HEK293 (cell line): Measurements from ENCODE around the gene PCSK5.

Experiments used
- CTCF ChIP-seq: fragments of 450-650 bp; formaldehyde crosslinking; IDR thresholded peaks from 2 replicates; pipeline ENCODE4 v1.5.1; 2016; ENCODE audit warnings: missing biosample characterization, missing genetic modification characterization
- PRDM6 ChIP-seq: fragments of 450-650 bp; formaldehyde crosslinking; IDR thresholded peaks from 2 replicates; pipeline ENCODE4 v1.5.1; 2017; ENCODE audit warnings: missing biosample characterization, missing genetic modification characterization
- REST ChIP-seq: fragments of 450-650 bp; formaldehyde crosslinking; IDR thresholded peaks from 2 replicates; pipeline ENCODE4 v1.5.1; 2016; ENCODE audit warnings: missing biosample characterization, missing genetic modification characterization
- SP3 ChIP-seq: fragments of 450-650 bp; formaldehyde crosslinking; IDR thresholded peaks from 2 replicates; pipeline ENCODE4 v1.5.1; 2016; ENCODE audit warnings: missing biosample characterization, missing genetic modification characterization
- TRIM28 ChIP-seq: IDR thresholded peaks from 2 replicates; pipeline ENCODE4 v1.6.1; 2011; ENCODE audit warnings: low read length, control low read depth, borderline replicate concordance
- ZBTB11 ChIP-seq: fragments of 450-650 bp; formaldehyde crosslinking; conservative IDR thresholded peaks from 2 replicates; pipeline ENCODE4 v1.5.1; 2016; ENCODE audit warnings: low read depth, missing biosample characterization, missing genetic modification characterization
- ZBTB21 ChIP-seq: fragments of 450-650 bp; formaldehyde crosslinking; IDR thresholded peaks from 2 replicates; pipeline ENCODE4 v1.5.1; 2017; ENCODE audit warnings: missing biosample characterization, missing genetic modification characterization
- ZNF157 ChIP-seq: fragments of 450-650 bp; formaldehyde crosslinking; IDR thresholded peaks from 2 replicates; pipeline ENCODE4 v1.5.1; 2016; ENCODE audit warnings: missing biosample characterization, missing genetic modification characterization
- ZNF174 ChIP-seq: fragments of 450-650 bp; formaldehyde crosslinking; IDR thresholded peaks from 2 replicates; pipeline ENCODE4 v1.5.0; 2017; ENCODE audit warnings: missing biosample characterization, mild to moderate bottlenecking, missing genetic modification characterization
- ZNF202 ChIP-seq: fragments of 450-650 bp; formaldehyde crosslinking; IDR thresholded peaks from 2 replicates; pipeline ENCODE4 v1.5.1; 2016; ENCODE audit warnings: missing biosample characterization, missing genetic modification characterization, borderline replicate concordance
- ZNF362 ChIP-seq: fragments of 450-650 bp; formaldehyde crosslinking; IDR thresholded peaks from 2 replicates; pipeline ENCODE4 v1.5.1; 2016; ENCODE audit warnings: missing biosample characterization, missing genetic modification characterization
- ZNF366 ChIP-seq: fragments of 450-650 bp; formaldehyde crosslinking; conservative IDR thresholded peaks from 2 replicates; pipeline ENCODE4 v1.5.1; 2016; ENCODE audit warnings: missing biosample characterization, missing genetic modification characterization
- ZNF423 ChIP-seq: fragments of 450-650 bp; formaldehyde crosslinking; IDR thresholded peaks from 2 replicates; pipeline ENCODE4 v1.5.1; 2016; ENCODE audit warnings: missing biosample characterization, missing genetic modification characterization
- ZNF777 ChIP-seq: fragments of 450-650 bp; formaldehyde crosslinking; IDR thresholded peaks from 2 replicates; pipeline ENCODE4 v1.5.1; 2017; ENCODE audit warnings: missing biosample characterization, missing genetic modification characterization, borderline replicate concordance

- TF ChIP-seq ZNF366 (tag by site-specific recombination) = no peak
- TF ChIP-seq ZBTB21 (tag by site-specific recombination) = no peak
- no peak for TF ChIP-seq ZNF777
- TF ChIP-seq REST (tag by site-specific recombination) = no peak
- no peak for TF ChIP-seq CTCF
- TF ChIP-seq ZNF174 (tag by site-specific recombination) = no peak
- TF ChIP-seq ZBTB11 (tag by site-specific recombination) = no peak
- TF ChIP-seq ZNF362 (tag by site-specific recombination) = no peak
- no peak for TF ChIP-seq TRIM28
- no peak for TF ChIP-seq ZNF202 (tag by site-specific recombination)
- no peak for TF ChIP-seq PRDM6 (tag by site-specific recombination)
- no peak for TF ChIP-seq ZNF157 (tag by site-specific recombination)
- TF ChIP-seq SP3 (tag by site-specific recombination) = no peak
- TF ChIP-seq ZNF423 = no peak
These were observed 224.9 kb downstream of the PCSK5 start for GRCh38 chr9:76115396-76115795.
